HepG2 (cell line): ENCODE measurements around the gene ADAMTS4. TPM values are rescaled to one million over a fixed set of nuclear protein-coding genes. Genes with fewer than 3 reads are reported as not detected.

Experiments used
- ATAC-seq: fragments of 200-7000 bp; cut with Tn5 transposase; 3 replicates; pipeline ENCODE4 v1.9.1; 2020; ENCODE audit warnings: mild to moderate bottlenecking, moderate library complexity
- BruUV-seq: library from RNA; stranded (reverse); fragments of 400-500 nt; replicated peaks from 2 replicates; lab custom pipeline; 2021; lab: Mats Ljungman, UMichigan
- CTCF ChIA-PET: fragments of 300-600 bp; formaldehyde crosslinking; extraction: SDS; loops from one replicate; lab custom pipeline; 2021; ENCODE audit warnings: low total read pairs, inconsistent platforms, low intra/inter-chr PET ratio; lab: Yijun Ruan, JAX
- POLR2A ChIA-PET: fragments of 350-600 bp; sonication (Branson Sonifier 250); formaldehyde crosslinking; loops from one replicate; lab custom pipeline; 2020; ENCODE audit warnings: antibody characterized with exemption, inconsistent platforms; lab: Yijun Ruan, JAX
- DNase-seq: peaks from one replicate; pipeline ENCODE4 v3.0.0-alpha.2; 2015; ENCODE audit warnings: low spot score
- FAIRE-seq: peaks from 3 replicates; lab custom pipeline; 2011; peaks lifted over from hg19 to GRCh38; lab: Jason Lieb, UNC
- H2AFZ ChIP-seq: one replicate; pipeline ENCODE4 v1.6.1; 2011; ENCODE audit warnings: low read length, inconsistent platforms
- H3K27ac ChIP-seq: fragments of 300-600 bp; 3 replicates; pipeline ENCODE4 v1.8.0; 2011; ENCODE audit warnings: mixed run types, mild to moderate bottlenecking, mixed read lengths, low read length, inconsistent platforms; ENCODE audit not compliant: insufficient read depth; ENCODE audit errors: extremely low read length
- H3K27me3 ChIP-seq, 2 experiments: fragments of 200-600 bp in 1 of 2; 2 replicates in 1 of 2; 3 replicates in 1 of 2; pipeline versions ENCODE4 v1.6.0 to v1.8.0; 2011; ENCODE audit warnings: low read length in 2 of 2, mild to moderate bottlenecking in 2 of 2, moderate library complexity in 2 of 2, inconsistent platforms in 1 of 2; ENCODE audit not compliant: insufficient read depth in 2 of 2, control insufficient read depth in 1 of 2
- H3K36me3 ChIP-seq, 2 experiments: fragments of 200-600 bp in 1 of 2; replicated peaks in 1 of 2; 2 replicates in 1 of 2; 3 replicates in 1 of 2; pipeline versions ENCODE4 v1.5.1 to v1.8.0; 2011; ENCODE audit warnings: low read length in 2 of 2, inconsistent platforms in 1 of 2; ENCODE audit not compliant: insufficient read depth in 2 of 2, control insufficient read depth in 1 of 2
- H3K4me1 ChIP-seq: 2 replicates; pipeline ENCODE4 v1.5.1; 2012; ENCODE audit warnings: low read length, inconsistent platforms; ENCODE audit not compliant: insufficient read depth
- H3K4me2 ChIP-seq: 2 replicates; pipeline ENCODE4 v1.6.0; 2011; ENCODE audit warnings: low read depth, low read length, inconsistent platforms
- H3K4me3 ChIP-seq, 3 experiments: fragments of 200-600 bp in 1 of 3; sonication (generic), shearing (Covaris generic) in 1 of 3; replicated peaks in 1 of 3; 2 replicates each; pipeline ENCODE4 v1.5.1; 2011 to 2016; ENCODE audit warnings: low read length in 3 of 3, inconsistent platforms in 2 of 3, low read depth in 2 of 3, mild to moderate bottlenecking in 2 of 3, control low read depth in 1 of 3, mixed read lengths in 1 of 3; ENCODE audit not compliant: insufficient read depth in 1 of 3
- H3K79me2 ChIP-seq: one replicate; pipeline ENCODE4 v1.6.1; 2011; ENCODE audit warnings: low read length, inconsistent platforms; ENCODE audit not compliant: insufficient read depth
- H3K9ac ChIP-seq: 2 replicates; pipeline ENCODE4 v1.6.0; 2011; ENCODE audit warnings: mild to moderate bottlenecking, low read depth, low read length, inconsistent platforms; ENCODE audit not compliant: insufficient read depth
- H3K9me3 ChIP-seq: 2 replicates; pipeline ENCODE4 v1.5.1; 2012; ENCODE audit warnings: mild to moderate bottlenecking, low read length
- H4K20me1 ChIP-seq: 2 replicates; pipeline ENCODE4 v1.6.0; 2011; ENCODE audit warnings: inconsistent platforms, mild to moderate bottlenecking, low read length, moderate library complexity; ENCODE audit not compliant: insufficient read depth
- AGO2 ChIP-seq: fragments of 200-400 bp; formaldehyde crosslinking; optimal IDR thresholded peaks from 2 replicates; pipeline ENCODE3; 2017; ENCODE audit warnings: mild to moderate bottlenecking, low read depth, low read length, moderate library complexity
- ARID2 ChIP-seq: sonication (generic); formaldehyde crosslinking; IDR thresholded peaks from 2 replicates; pipeline ENCODE4 v1.8.1; 2022; ENCODE audit warnings: mild to moderate bottlenecking, missing genetic modification reagents, borderline replicate concordance
- BHLHE40 ChIP-seq: IDR thresholded peaks from 2 replicates; pipeline ENCODE4 v1.6.1; 2011; ENCODE audit warnings: low read length, improper control_type of control experiment
- KDM5A ChIP-seq: fragments of 200-600 bp; sonication (generic); IDR thresholded peaks from 2 replicates; pipeline ENCODE4 v1.7.0; 2018; ENCODE audit warnings: antibody characterized with exemption, mild to moderate bottlenecking, low read length, borderline replicate concordance
- MEF2D ChIP-seq: sonication (generic); formaldehyde crosslinking; IDR thresholded peaks from 2 replicates; pipeline ENCODE4 v1.5.1; 2020; ENCODE audit warnings: mild to moderate bottlenecking, missing genetic modification reagents
- MLLT10 ChIP-seq: sonication (generic); formaldehyde crosslinking; IDR thresholded peaks from 2 replicates; pipeline ENCODE4 v1.4.0; 2020; ENCODE audit warnings: missing genetic modification reagents
- NFE2L2 ChIP-seq: fragments of 150-350 bp; IDR thresholded peaks from 2 replicates; pipeline ENCODE4 v1.6.1; 2014; ENCODE audit warnings: low read length
- POLR2A ChIP-seq, 2 experiments: IDR thresholded peaks; 2 replicates each; pipeline ENCODE4 v1.6.1; 2011; ENCODE audit warnings: low read depth in 2 of 2, low read length in 2 of 2, mild to moderate bottlenecking in 1 of 2, moderate library complexity in 1 of 2; ENCODE audit not compliant: insufficient read depth in 1 of 2
- POLR2G ChIP-seq: fragments of 200-400 bp; formaldehyde crosslinking; IDR thresholded peaks from 2 replicates; pipeline ENCODE4 v1.6.1; 2018; ENCODE audit warnings: mild to moderate bottlenecking, low read depth, low read length, moderate library complexity
- RELA ChIP-seq: sonication (generic); formaldehyde crosslinking; IDR thresholded peaks from 2 replicates; pipeline ENCODE4 v1.4.0; 2020; ENCODE audit warnings: missing genetic modification reagents
- SATB2 ChIP-seq: sonication (generic); formaldehyde crosslinking; IDR thresholded peaks from 2 replicates; pipeline ENCODE4 v1.5.0; 2020; ENCODE audit warnings: missing genetic modification reagents
- SMC3 ChIP-seq: IDR thresholded peaks from 2 replicates; pipeline ENCODE4 v1.6.1; 2011; ENCODE audit warnings: low read length, improper control_type of control experiment
- ZMAT3 ChIP-seq: sonication (generic); formaldehyde crosslinking; conservative IDR thresholded peaks from 2 replicates; pipeline ENCODE4 v1.7.0; 2021; ENCODE audit warnings: missing genetic modification reagents
- ZNF687 ChIP-seq: sonication (generic); formaldehyde crosslinking; IDR thresholded peaks from 2 replicates; pipeline ENCODE4 v1.5.1; 2020; ENCODE audit warnings: mild to moderate bottlenecking, missing genetic modification reagents, moderate library complexity
- WGBS: methylation state at CpG from one replicate; pipeline ENCODE4 v1.1.6; 2017; ENCODE audit warnings: low lambda C conversion rate; 5-methylcytosine and 5-hydroxymethylcytosine counted together
- in situ Hi-C: cut with HindIII; loops from 2 replicates; pipeline ENCODE4 v1.10.0; 2017; ENCODE audit warnings: low pct_unique_long_range_greater_than_20kb; ENCODE audit not compliant: extremely low pct_ligation_motif_present
- intact Hi-C: fragments of 100-400 bp; cut with micrococcal nuclease; formaldehyde crosslinking; loops from one replicate; pipeline ENCODE4 v1.10.0; 2022; ENCODE audit not compliant: unreplicated experiment
- polyA plus RNA-seq, 8 experiments: library from polyadenylated mRNA; depleted of rRNA in 3 of 8; stranded (reverse) in 7 of 8; unstranded in 1 of 8; fragments of >200 nt; fragmentation: Illumina TruSeq in 4 of 8; extraction: Trizol in 4 of 8; gene quantifications; 2 replicates each; pipeline versions ENCODE4 v1.2.1 to v1.2.3, GENCODE V29; 2011 to 2016; ENCODE audit warnings: low read depth in 4 of 8, missing spikeins in 1 of 8, mixed read lengths in 1 of 8; ENCODE audit not compliant: insufficient read depth in 1 of 8
- total RNA-seq, 5 experiments: library from RNA; depleted of rRNA; stranded (reverse); fragments of >200 nt; fragmentation: Illumina TruSeq; extraction: Trizol; gene quantifications; 2 replicates each; pipeline ENCODE4 v1.2.3, GENCODE V29; 2016; ENCODE audit warnings: low read depth in 1 of 5

The ADAMTS4 gene
- total and polyA plus RNA-seq, 2 of the 13 experiments (the other 11 are each of a cell fraction or from before 2014, with no cell fraction given) = 0.51 to 1.7 TPM

DNA sequence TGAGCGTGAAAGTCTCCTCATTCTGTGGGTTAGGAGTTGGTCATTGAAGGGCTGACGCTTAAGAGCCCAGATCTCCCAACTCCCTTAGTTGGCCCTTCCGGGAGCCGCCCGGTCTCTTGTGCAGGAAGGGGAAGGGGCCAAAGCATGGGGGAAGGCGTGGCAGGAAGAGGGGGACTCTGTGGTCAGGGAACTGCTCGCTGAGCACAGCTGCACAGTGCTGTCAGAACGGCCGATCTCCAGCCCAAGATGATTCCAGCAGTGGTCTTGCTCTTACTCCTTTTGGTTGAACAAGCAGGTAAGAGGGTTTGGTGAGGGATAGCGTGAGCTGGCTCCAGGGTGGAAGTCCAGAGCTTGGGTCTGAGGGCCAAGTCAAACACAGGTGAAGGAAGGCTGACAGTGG, 16.2 kb upstream of the ADAMTS4 start, which contains the start of gene FCER1G:
TSS of gene FCER1G (plus strand) at position 220 of the 400 bp plus-strand sequence. CDS start at position 247, 27 bp downstream.
- Histone ChIP-seq H3K9ac (no peak within 1 kb of the TSS), H3K4me3 (no peak within 1 kb of the TSS), H4K20me1 (no peaks in the 10 kb centered on the region), H3K4me1 (peaks cover 58% of the 10 kb centered on the region), H3K79me2 (peaks cover 4% of the 10 kb centered on the region), H3K9me3 (no peaks in the 10 kb centered on the region), H3K4me2 (no peak within 1 kb of the TSS), H3K36me3 (peaks cover 7 to 45% of the 10 kb centered on the region in 2 experiments), H3K27me3 (no peaks in the 10 kb centered on the region), H2AFZ (no peak within 1 kb of the TSS), H3K27ac (peak within 1 kb of the TSS; percentile 33)
- ChIA-PET POLR2A (interaction anchor here (4.1 kb wide), 1 partner anchor 11 kb away, joined by 85 read pairs; the partner anchor contains the start of gene TOMM40L), CTCF (no interaction called here)
- no peak for ATAC-seq
- DNase-seq = no peak
- intact Hi-C loops (no loop called here), in situ Hi-C loops (no loop called here)
- BruUV-seq = no TSS peak
- TF ChIP-seq SMC3 (no peak), MEF2D (CRISPR knock-in tag) (no peak), ZMAT3 (CRISPR knock-in tag) (no peak), SATB2 (CRISPR knock-in tag) (no peak), ARID2 (CRISPR knock-in tag) (no peak), POLR2G (peak; percentile 52), ZNF687 (CRISPR knock-in tag) (peak; percentile 26; the same call in 1 of the 2 replicates), RELA (CRISPR knock-in tag) (no peak), POLR2A (IDR thresholded peaks at IDR 0.05; ENCODE audit: insufficient read depth in 1 of 2, low read depth in 2 of 2, low read length in 2 of 2) (peak in 1 of 2 experiments; percentile 26; a peak in 1 of 4 replicates), AGO2 (peak; percentile 60), NFE2L2 (no peak), KDM5A (no peak), MLLT10 (CRISPR knock-in tag) (no peak), BHLHE40 (no peak)
- no peak for FAIRE-seq
- 93% methylated on average over 10 of the region's 10 CpGs for WGBS
